Measurements from ENCODE around the gene PIK3CD.
A peak's percentile ranks its signal among the peaks of the same experiment; 100 is the strongest.

Gene PIK3CD

GRCh38 chr1:9651565-9652378, at the start of gene PIK3CD:
Gene PIK3CD, plus strand, starts transcription at chr1:9651731. Its CDS starts 58,725 bp downstream, at chr1:9710456.
- Mint-ChIP-seq H3K4me1 (peaks cover 71% of the 10 kb centered on the region), H3K4me3 (peak within 1 kb of the TSS; percentile 97), H3K27ac (peak within 1 kb of the TSS; percentile 99), H3K27me3 (no peaks in the 10 kb centered on the region), H3K9me3 (no peaks in the 10 kb centered on the region), H3K36me3 (peaks cover 2% of the 10 kb centered on the region)

GRCh38 chr1:9601942-9602793, 49.4 kb upstream of the PIK3CD start:
- Mint-ChIP-seq H3K27ac (no peak overlapping the region), H3K9me3 (no peaks in the 10 kb centered on the region), H3K36me3 (no peaks in the 10 kb centered on the region), H3K4me1 (no peaks in the 10 kb centered on the region), H3K27me3 (no peaks in the 10 kb centered on the region), H3K4me3 (no peak overlapping the region)

- no peaks in the 10 kb centered on the region for H3K36me3 Mint-ChIP-seq
Measured at GRCh38 chr1:9602794-9603167, 48.8 kb upstream of the PIK3CD start.

GRCh38 chr1:9603307-9603706, 48.2 kb upstream of the PIK3CD start:
- Mint-ChIP-seq H3K4me1 (no peaks in the 10 kb centered on the region), H3K27me3 (no peaks in the 10 kb centered on the region), H3K27ac (no peak overlapping the region), H3K36me3 (no peaks in the 10 kb centered on the region), H3K9me3 (no peaks in the 10 kb centered on the region), H3K4me3 (no peak overlapping the region)

More at GRCh38 chr1:9602794-9603167, 48.8 kb upstream of the PIK3CD start:
- no peaks in the 10 kb centered on the region for H3K27me3 Mint-ChIP-seq
- H3K27ac Mint-ChIP-seq = no peak overlapping the region
- H3K4me3 Mint-ChIP-seq = no peak overlapping the region
- H3K4me1 Mint-ChIP-seq = no peaks in the 10 kb centered on the region
- H3K9me3 Mint-ChIP-seq = no peaks in the 10 kb centered on the region

GRCh38 chr1:9603766-9604753, 47.5 kb upstream of the PIK3CD start:
- H3K9me3 Mint-ChIP-seq = no peaks in the 10 kb centered on the region
- no peaks in the 10 kb centered on the region for H3K4me1 Mint-ChIP-seq
- no peaks in the 10 kb centered on the region for H3K36me3 Mint-ChIP-seq
- H3K27ac Mint-ChIP-seq = no peak overlapping the region
- H3K4me3 Mint-ChIP-seq = no peak overlapping the region
- no peaks in the 10 kb centered on the region for H3K27me3 Mint-ChIP-seq

- Mint-ChIP-seq H3K9me3 (no peaks in the 10 kb centered on the region), H3K27me3 (no peaks in the 10 kb centered on the region), H3K36me3 (no peaks in the 10 kb centered on the region), H3K27ac (no peak overlapping the region), H3K4me3 (no peak overlapping the region), H3K4me1 (no peaks in the 10 kb centered on the region)
Measured at GRCh38 chr1:9604836-9605235, 46.7 kb upstream of the PIK3CD start.

GRCh38 chr1:9605946-9606455, 45.5 kb upstream of the PIK3CD start:
- no peaks in the 10 kb centered on the region for H3K4me1 Mint-ChIP-seq
- H3K27ac Mint-ChIP-seq = no peak overlapping the region
- no peak overlapping the region for H3K4me3 Mint-ChIP-seq
- no peaks in the 10 kb centered on the region for H3K9me3 Mint-ChIP-seq
- no peaks in the 10 kb centered on the region for H3K36me3 Mint-ChIP-seq
- H3K27me3 Mint-ChIP-seq = no peaks in the 10 kb centered on the region

DNA sequence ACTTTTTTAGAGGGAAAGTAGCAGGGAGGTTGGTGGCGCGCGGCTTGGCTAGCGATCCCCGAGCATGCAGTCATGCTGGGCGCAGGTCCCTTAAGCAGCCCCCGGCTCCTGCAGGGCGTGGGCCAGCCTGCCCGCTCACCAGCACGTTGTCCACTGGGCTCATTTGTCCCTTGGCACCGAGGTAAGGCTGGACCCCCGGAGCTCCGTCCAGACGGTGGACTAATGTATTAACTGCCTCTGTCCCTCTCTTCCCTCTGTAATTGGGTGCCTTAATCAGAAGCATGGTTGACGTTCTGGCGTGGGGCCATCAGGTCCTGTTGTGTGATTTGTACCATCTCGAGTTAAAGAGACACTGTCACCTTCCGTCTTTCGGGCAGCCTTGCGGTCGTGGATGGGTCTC, 45.1 kb upstream of the PIK3CD start:
- Mint-ChIP-seq H3K27ac (no peak overlapping the region), H3K36me3 (no peaks in the 10 kb centered on the region), H3K4me1 (no peaks in the 10 kb centered on the region), H3K4me3 (no peak overlapping the region), H3K27me3 (no peaks in the 10 kb centered on the region), H3K9me3 (no peaks in the 10 kb centered on the region)

GRCh38 chr1:9606948-9607347, 44.6 kb upstream of the PIK3CD start:
- Mint-ChIP-seq H3K9me3 (no peaks in the 10 kb centered on the region), H3K27ac (no peak overlapping the region), H3K27me3 (no peaks in the 10 kb centered on the region), H3K36me3 (no peaks in the 10 kb centered on the region), H3K4me3 (no peak overlapping the region), H3K4me1 (no peaks in the 10 kb centered on the region)

- no peaks in the 10 kb centered on the region for H3K4me1 Mint-ChIP-seq
- no peak overlapping the region for H3K27ac Mint-ChIP-seq
Measured at GRCh38 chr1:9607352-9607751, 44.2 kb upstream of the PIK3CD start.

GRCh38 chr1:9609998-9610397, 41.5 kb upstream of the PIK3CD start:
- H3K4me1 Mint-ChIP-seq = no peaks in the 10 kb centered on the region
- H3K36me3 Mint-ChIP-seq = no peaks in the 10 kb centered on the region
- no peaks in the 10 kb centered on the region for H3K9me3 Mint-ChIP-seq
- no peaks in the 10 kb centered on the region for H3K27me3 Mint-ChIP-seq
- no peak overlapping the region for H3K27ac Mint-ChIP-seq
- H3K4me3 Mint-ChIP-seq = no peak overlapping the region

More at GRCh38 chr1:9607352-9607751, 44.2 kb upstream of the PIK3CD start:
- H3K4me3 Mint-ChIP-seq = no peak overlapping the region
- no peaks in the 10 kb centered on the region for H3K27me3 Mint-ChIP-seq
- no peaks in the 10 kb centered on the region for H3K36me3 Mint-ChIP-seq
- H3K9me3 Mint-ChIP-seq = no peaks in the 10 kb centered on the region

DNA sequence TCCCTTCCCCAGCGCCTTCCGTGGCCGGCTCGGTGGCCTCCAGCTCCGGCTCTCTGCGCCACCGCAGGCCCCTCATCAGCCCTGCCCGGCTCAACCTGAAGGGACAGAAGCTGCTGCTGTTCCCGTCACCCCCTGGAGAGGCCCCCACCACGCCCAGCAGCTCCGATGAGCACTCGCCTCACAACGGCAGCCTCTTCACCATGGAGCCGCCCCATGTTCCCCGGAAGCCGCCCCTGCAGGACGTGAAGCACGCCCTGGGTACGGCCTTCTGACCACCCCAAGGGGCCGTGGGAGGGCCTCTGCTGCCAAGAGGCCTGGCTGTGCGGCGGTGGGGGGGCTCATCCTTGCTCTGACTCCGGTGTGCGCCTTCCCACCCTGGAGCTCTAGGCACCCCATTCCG, 41.0 kb upstream of the PIK3CD start:
- no peak overlapping the region for H3K4me3 Mint-ChIP-seq
- no peaks in the 10 kb centered on the region for H3K36me3 Mint-ChIP-seq
- no peaks in the 10 kb centered on the region for H3K27me3 Mint-ChIP-seq
- no peaks in the 10 kb centered on the region for H3K9me3 Mint-ChIP-seq
- no peak overlapping the region for H3K27ac Mint-ChIP-seq
- no peaks in the 10 kb centered on the region for H3K4me1 Mint-ChIP-seq

GRCh38 chr1:9611716-9612115, 39.8 kb upstream of the PIK3CD start:
- Mint-ChIP-seq H3K36me3 (no peaks in the 10 kb centered on the region), H3K4me1 (no peaks in the 10 kb centered on the region), H3K27me3 (no peaks in the 10 kb centered on the region)

GRCh38 chr1:9612162-9612845, 39.2 kb upstream of the PIK3CD start:
- H3K9me3 Mint-ChIP-seq = no peaks in the 10 kb centered on the region
- H3K4me1 Mint-ChIP-seq = no peaks in the 10 kb centered on the region
- no peaks in the 10 kb centered on the region for H3K27me3 Mint-ChIP-seq
- no peaks in the 10 kb centered on the region for H3K36me3 Mint-ChIP-seq
- no peak overlapping the region for H3K27ac Mint-ChIP-seq
- H3K4me3 Mint-ChIP-seq = no peak overlapping the region

More at GRCh38 chr1:9611716-9612115, 39.8 kb upstream of the PIK3CD start:
- Mint-ChIP-seq H3K9me3 (no peaks in the 10 kb centered on the region), H3K4me3 (no peak overlapping the region), H3K27ac (no peak overlapping the region)
